ENCODE data around the gene DNMT3A. TPM values are rescaled to one million over a fixed set of nuclear protein-coding genes. Genes with fewer than 3 reads are reported as not detected.

The DNMT3A gene
- total RNA-seq, 1 experiment from 2014 or later: 8.0 TPM

DNA sequence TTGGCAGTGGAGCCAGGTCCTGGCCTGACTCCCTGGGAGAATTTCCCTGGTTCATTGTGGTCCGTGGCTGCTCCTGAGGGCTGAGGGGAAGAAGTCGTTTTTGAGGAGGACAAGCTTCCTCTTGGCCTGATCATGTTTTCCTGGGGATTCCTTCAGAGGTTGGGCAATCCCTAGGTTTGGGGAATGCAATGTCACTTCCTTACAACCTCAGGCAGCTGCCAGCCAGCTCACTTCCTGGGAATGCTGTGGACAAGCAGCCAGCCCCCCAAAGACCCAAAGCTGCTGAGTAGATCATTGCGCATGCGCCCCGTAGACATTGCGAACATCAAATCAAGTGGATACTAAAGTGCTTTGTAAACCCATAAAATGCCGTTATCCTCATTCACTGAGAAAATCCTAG is 7.7 kb upstream of the DNMT3A start:
- intact Hi-C loops (cut with micrococcal nuclease): no loop called here
- Mint-ChIP-seq H3K9me3 (ENCODE audit: unreplicated experiment) (no peaks in the 10 kb centered on the region), H3K36me3 (ENCODE audit: insufficient read depth, unreplicated experiment) (peaks cover 7% of the 10 kb centered on the region), H3K27me3 (ENCODE audit: insufficient read depth, unreplicated experiment) (peaks cover 2% of the 10 kb centered on the region), H3K4me3 (ENCODE audit: unreplicated experiment) (no peak overlapping the region), H3K4me1 (ENCODE audit: insufficient read depth, unreplicated experiment) (peaks cover 7% of the 10 kb centered on the region), H3K27ac (ENCODE audit: low read depth, unreplicated experiment) (no peak overlapping the region)
- ChIA-PET POLR2A (no interaction called here), CTCF (interaction anchor here (1.2 kb wide), 1 partner anchor 28 kb away, joined by 6 read pairs; no protein-coding TSS in a partner anchor)
- peak; percentile 34 for DNase-seq (ENCODE audit: unreplicated experiment)
- no peak for TF ChIP-seq CTCF (IDR thresholded peaks at IDR 0.05; ENCODE audit: unreplicated experiment)
- no TSS peak for BruUV-seq (replicated peaks)

GRCh38 chr2:25347846-25348245 is 6.1 kb upstream of the DNMT3A start:
- H3K9me3 Mint-ChIP-seq (ENCODE audit: unreplicated experiment): no peaks in the 10 kb centered on the region
- H3K27me3 Mint-ChIP-seq (ENCODE audit: insufficient read depth, unreplicated experiment): no peaks in the 10 kb centered on the region
- H3K27ac Mint-ChIP-seq (ENCODE audit: low read depth, unreplicated experiment): no peak overlapping the region
- H3K4me3 Mint-ChIP-seq (ENCODE audit: unreplicated experiment): no peak overlapping the region
- ChIA-PET POLR2A (no interaction called here), CTCF (interaction anchor here (0.6 to 0.7 kb wide), 2 partner anchors 19 to 86 kb away, joined by 3 to 5 read pairs; no protein-coding TSS in a partner anchor)
- peaks cover 7% of the 10 kb centered on the region for H3K36me3 Mint-ChIP-seq (ENCODE audit: insufficient read depth, unreplicated experiment)
- no peak for TF ChIP-seq CTCF (IDR thresholded peaks at IDR 0.05; ENCODE audit: unreplicated experiment)
- intact Hi-C loops (cut with micrococcal nuclease): no loop called here
- BruUV-seq (replicated peaks): no TSS peak
- H3K4me1 Mint-ChIP-seq (ENCODE audit: insufficient read depth, unreplicated experiment): peaks cover 7% of the 10 kb centered on the region
- DNase-seq (ENCODE audit: unreplicated experiment): no peak

- no peak for TF ChIP-seq CTCF (IDR thresholded peaks at IDR 0.05; ENCODE audit: unreplicated experiment)
- no peaks in the 10 kb centered on the region for H3K27me3 Mint-ChIP-seq (ENCODE audit: insufficient read depth, unreplicated experiment)
- DNase-seq (ENCODE audit: unreplicated experiment): peak; percentile 32
- ChIA-PET POLR2A (interaction anchor here (0.6 kb wide), 1 partner anchor 177 kb away, joined by 4 read pairs; no protein-coding TSS in a partner anchor), CTCF (interaction anchor here (0.6 to 0.7 kb wide), 2 partner anchors 20 to 86 kb away, joined by 3 to 5 read pairs; no protein-coding TSS in a partner anchor)
- H3K36me3 Mint-ChIP-seq (ENCODE audit: insufficient read depth, unreplicated experiment): peaks cover 1% of the 10 kb centered on the region
- H3K4me3 Mint-ChIP-seq (ENCODE audit: unreplicated experiment): no peak overlapping the region
- no TSS peak for BruUV-seq (replicated peaks)
- no peaks in the 10 kb centered on the region for H3K9me3 Mint-ChIP-seq (ENCODE audit: unreplicated experiment)
- intact Hi-C loops (cut with micrococcal nuclease): no loop called here
- peaks cover 7% of the 10 kb centered on the region for H3K4me1 Mint-ChIP-seq (ENCODE audit: insufficient read depth, unreplicated experiment)
- H3K27ac Mint-ChIP-seq (ENCODE audit: low read depth, unreplicated experiment): no peak overlapping the region
Measured at GRCh38 chr2:25347205-25347815, 5.6 kb upstream of the DNMT3A start.

- TF ChIP-seq CTCF (IDR thresholded peaks at IDR 0.05; ENCODE audit: unreplicated experiment): no peak
- H3K36me3 Mint-ChIP-seq (ENCODE audit: insufficient read depth, unreplicated experiment): no peaks in the 10 kb centered on the region
Measured at GRCh38 chr2:25343187-25343825, 1.6 kb upstream of the DNMT3A start.

More at GRCh38 chr2:25343187-25343825, 1.6 kb upstream of the DNMT3A start:
- no peaks in the 10 kb centered on the region for H3K9me3 Mint-ChIP-seq (ENCODE audit: unreplicated experiment)
- H3K27me3 Mint-ChIP-seq (ENCODE audit: insufficient read depth, unreplicated experiment): no peaks in the 10 kb centered on the region
- CTCF ChIA-PET: interaction anchor here (0.6 to 2.2 kb wide), 15 partner anchors 9 to 329 kb away, joined by 3 to 9 read pairs (median 3); no protein-coding TSS in a partner anchor
- peak overlapping the region; percentile 79 for H3K4me3 Mint-ChIP-seq (ENCODE audit: unreplicated experiment)
- BruUV-seq (replicated peaks): no TSS peak
- no peak overlapping the region for H3K27ac Mint-ChIP-seq (ENCODE audit: low read depth, unreplicated experiment)
- POLR2A ChIA-PET: interaction anchor here (0.5 to 0.6 kb wide), 2 partner anchors 435 to 1183 kb away, joined by 3 read pairs; no protein-coding TSS in a partner anchor
- peaks cover 7% of the 10 kb centered on the region for H3K4me1 Mint-ChIP-seq (ENCODE audit: insufficient read depth, unreplicated experiment)
- no peak for DNase-seq (ENCODE audit: unreplicated experiment)
- intact Hi-C loops (cut with micrococcal nuclease): loop anchor here (5.0 kb wide), 1 partner anchor 34 kb away; no protein-coding TSS in a partner anchor
